ENCODE data around the gene TTLL11.

- TF ChIP-seq PATZ1 (CRISPR knock-in tag; IDR thresholded peaks at IDR 0.05; ENCODE audit: borderline replicate concordance) (no peak), ZNF565 (CRISPR knock-in tag; conservative IDR thresholded peaks at IDR 0.05; ENCODE audit: low read depth) (no peak), CSRNP3 (CRISPR knock-in tag; IDR thresholded peaks at IDR 0.05) (no peak), SNAI2 (CRISPR knock-in tag; IDR thresholded peaks at IDR 0.05) (no peak)
Measured at GRCh38 chr9:121995997-121996396, 97.1 kb downstream of the TTLL11 start.

Data from SK-N-SH treated with all-trans-retinoic acid at 6 μM for 48 hours (cell line).